Measurements from ENCODE around the gene FGF14.

FGF14 gene

DNA sequence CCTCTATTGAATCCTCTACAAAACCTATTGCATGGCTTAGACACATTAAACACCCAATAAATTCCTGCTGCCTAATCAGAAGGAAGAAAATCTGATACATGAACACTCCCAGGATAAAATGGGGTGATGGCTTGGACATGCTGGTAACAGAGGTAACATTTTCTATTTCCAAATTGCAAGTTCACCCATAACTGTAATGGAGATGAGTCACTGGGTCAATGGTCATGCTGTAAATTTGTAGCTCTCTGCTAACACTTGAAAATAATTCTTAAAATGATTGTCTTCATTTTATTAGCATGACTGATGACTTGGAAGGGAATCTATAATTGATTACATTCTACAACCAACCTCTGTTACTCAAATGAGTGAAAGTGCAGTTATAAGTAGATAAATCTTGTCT is 434.1 kb downstream of the FGF14 start:
- DNase-seq: no peak

- no peak for DNase-seq
Observed at GRCh38 chr13:101967216-101967615, 434.6 kb downstream of the FGF14 start.

GRCh38 chr13:101965096-101965495 is 436.8 kb downstream of the FGF14 start:
- no peak for DNase-seq

DNA sequence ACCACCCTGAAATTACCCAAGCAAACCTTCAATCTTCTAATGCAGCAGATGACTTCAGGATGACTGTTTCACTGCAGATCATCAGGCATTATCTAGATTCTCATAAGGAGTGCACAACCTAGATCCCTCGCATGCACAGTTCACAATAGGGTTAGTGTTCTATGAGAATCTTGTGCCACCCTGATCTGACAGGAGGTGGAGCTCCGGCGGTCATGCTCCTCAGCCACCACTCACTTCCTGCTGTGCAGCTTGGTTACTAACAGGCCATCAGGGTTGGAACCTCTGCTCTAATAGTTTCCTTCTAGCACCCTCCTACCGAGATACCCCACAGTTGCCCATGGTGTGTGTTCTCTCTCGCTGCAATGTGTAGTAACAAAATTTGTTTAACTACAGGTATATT is 442.8 kb downstream of the FGF14 start:
- DNase-seq: no peak

- no peak for DNase-seq
Observed at GRCh38 chr13:101955764-101956163, 446.1 kb downstream of the FGF14 start.

DNA sequence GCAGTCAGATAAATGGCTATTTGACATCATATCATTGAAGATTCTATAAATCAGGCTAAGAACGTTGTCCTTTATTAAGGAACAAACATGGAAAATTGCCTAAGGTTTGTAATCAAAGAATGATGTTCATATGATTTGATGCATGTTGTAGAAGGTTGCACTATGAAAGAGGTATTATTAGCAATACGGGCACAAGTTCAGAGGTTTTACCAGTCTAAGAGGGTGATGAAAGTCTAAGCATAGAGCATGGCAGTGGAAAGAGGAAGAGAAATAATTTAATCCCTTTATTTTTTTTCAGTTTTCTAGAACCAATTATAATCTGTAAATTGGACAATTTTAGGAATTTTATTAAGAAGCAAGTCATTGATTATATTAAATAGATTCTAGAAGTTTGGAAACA is 450.7 kb downstream of the FGF14 start:
- no peak for DNase-seq

GRCh38 chr13:101949681-101950080 is 452.2 kb downstream of the FGF14 start:
- no peak for DNase-seq

DNA sequence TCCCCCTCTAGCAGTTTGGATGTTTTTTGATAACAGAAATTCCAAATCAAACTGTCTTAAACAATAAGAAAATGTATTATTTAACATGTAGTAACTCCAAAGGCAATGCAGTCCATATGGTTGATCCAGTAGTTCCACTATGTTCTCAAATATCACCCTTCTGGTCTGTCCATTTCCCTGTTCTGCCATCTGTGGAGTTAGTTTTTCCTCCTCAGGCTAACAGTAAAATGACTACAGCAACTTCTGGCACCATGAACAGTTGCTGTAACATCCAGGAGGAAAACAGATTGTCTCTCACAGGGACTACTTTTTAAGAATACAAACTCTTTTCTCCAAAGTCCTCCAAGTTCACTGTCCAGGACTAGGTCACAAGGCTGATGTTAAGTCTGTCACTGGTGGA is 455.4 kb downstream of the FGF14 start:
- DNase-seq: no peak

- DNase-seq: no peak
Observed at GRCh38 chr13:101945435-101945834, 456.4 kb downstream of the FGF14 start.

DNA sequence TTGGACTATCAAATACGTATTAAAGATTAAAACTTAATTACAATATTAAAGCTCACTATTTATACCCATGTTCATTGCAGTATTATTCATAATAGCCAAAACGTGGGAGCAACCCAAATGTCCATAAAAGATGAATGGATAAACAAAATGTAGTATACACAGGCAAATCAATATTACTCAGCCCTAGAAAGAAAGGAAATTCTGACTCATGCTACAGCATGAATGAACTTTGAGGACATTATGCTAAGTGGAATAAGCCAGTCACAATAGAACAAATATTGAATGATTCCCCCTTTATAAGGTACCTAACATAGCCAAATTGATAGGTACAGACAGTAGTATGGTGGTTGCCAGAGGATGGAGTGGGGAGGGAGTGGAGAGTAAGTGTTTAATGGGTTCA is 457.3 kb downstream of the FGF14 start:
- DNase-seq: no peak

GRCh38 chr13:101942535-101943157 is 459.2 kb downstream of the FGF14 start:
- no peak for DNase-seq

GRCh38 chr13:101942038-101942437 is 459.8 kb downstream of the FGF14 start:
- peak; percentile 73 for DNase-seq

- DNase-seq: no peak
Observed at GRCh38 chr13:101941095-101941783, 460.6 kb downstream of the FGF14 start.

DNA sequence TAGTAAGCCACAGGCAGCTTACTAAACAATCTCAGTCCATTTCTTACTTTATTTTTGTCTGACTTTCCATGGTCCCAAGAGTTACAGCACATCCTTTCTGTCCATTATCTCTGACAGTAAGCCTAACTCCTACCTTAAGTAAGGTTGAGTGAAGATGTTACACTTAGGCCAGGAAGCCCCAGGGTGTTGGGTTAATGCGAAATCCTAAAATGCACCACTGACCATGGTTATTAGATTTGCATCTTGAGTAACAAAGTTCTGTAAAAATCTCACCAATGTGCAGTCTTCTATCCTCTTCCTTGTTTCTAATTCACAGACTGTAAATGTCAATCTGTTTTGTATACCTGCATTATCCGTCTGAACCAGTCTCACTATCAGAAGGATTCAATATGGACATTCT is 462.5 kb downstream of the FGF14 start:
- no peak for DNase-seq

- DNase-seq: no peak
Observed at GRCh38 chr13:101935828-101936227, 466.0 kb downstream of the FGF14 start.

DNA sequence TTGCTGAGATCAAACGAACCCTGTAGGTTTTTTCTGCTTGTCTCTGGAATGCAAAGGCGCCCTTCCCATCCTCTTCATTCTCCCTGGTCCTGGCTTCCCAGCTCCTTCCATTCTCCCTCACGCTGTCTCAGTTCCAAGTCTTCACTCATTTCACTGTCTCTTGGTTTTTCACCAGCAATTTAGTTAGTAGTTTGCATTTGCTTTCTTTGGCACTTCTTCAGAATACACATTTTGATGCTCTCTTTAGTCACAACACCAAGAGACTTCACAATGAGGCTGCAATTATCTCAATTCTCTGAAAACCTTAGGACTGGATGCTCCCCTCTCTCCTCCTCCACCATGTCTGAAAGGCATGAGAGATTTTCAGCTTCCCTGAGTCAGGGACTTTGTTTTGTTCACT is 470.7 kb downstream of the FGF14 start:
- no peak for DNase-seq

GRCh38 chr13:101930331-101930730 is 471.5 kb downstream of the FGF14 start:
- no peak for DNase-seq

- DNase-seq: no peak
Observed at GRCh38 chr13:101925731-101926130, 476.1 kb downstream of the FGF14 start.

- no peak for DNase-seq
Observed at GRCh38 chr13:101919541-101920181, 482.2 kb downstream of the FGF14 start.

GRCh38 chr13:101917833-101918661 is 483.8 kb downstream of the FGF14 start:
- DNase-seq: no peak

GRCh38 chr13:101917475-101917810 is 484.4 kb downstream of the FGF14 start:
- no peak for DNase-seq

DNA sequence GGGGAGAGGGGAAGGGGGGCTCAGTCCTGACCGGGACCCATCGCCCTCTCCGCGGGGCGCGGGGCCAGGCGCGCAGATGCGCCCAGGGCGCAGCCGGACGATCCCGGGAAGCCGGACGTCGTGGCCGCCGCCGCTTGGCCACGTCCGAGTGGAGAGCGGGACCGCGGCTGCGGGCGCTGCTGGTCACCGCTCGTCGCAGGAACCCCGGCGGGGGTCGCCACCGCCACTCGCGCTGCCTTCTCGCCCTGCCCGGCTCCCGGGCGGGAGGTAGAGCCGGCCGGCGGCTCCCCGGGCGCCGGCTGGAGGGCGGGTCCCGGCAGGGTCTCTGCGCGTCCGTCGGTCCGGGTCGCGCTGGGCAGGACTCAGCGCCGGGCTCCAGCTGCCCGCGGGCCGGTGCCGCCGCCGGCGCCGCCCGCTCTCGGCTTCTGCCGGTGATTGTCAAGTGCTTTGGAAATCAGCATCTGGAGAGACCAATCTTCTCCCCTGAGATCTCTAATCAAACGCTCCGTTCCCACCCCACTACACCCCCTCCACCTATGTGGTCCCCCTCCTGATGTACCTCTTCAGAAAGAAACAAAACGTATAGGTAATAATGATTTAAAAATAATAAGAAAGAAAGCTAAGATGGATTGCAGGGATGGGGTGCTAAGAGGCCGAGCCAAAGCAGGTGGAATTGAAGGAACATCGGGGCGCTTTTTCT is 484.9 kb downstream of the FGF14 start:
- DNase-seq: no peak

Data from midbrain (tissue), 1 donor.